NCI-H510A (cell line): ENCODE measurements around the gene NXPE4.
"Not testable (repeated sequence)": the region's sequence is repeated elsewhere in the genome, so short reads cannot be mapped to it uniquely, and the experiment has no call there.

Experiments used
- DNase-seq: peaks from one replicate; lab custom pipeline; 2025; lab: John Stamatoyannopoulos, UW

Gene NXPE4

GRCh38 chr11:114595571-114595970 is at the start of gene NXPE4:
TSS of gene NXPE4 (minus strand) at chr11:114595786. CDS start at chr11:114594759, 1,027 bp downstream.
- DNase-seq = no peak

- not testable (repeated sequence) for DNase-seq
Observed at GRCh38 chr11:114639440-114639839, 43.9 kb upstream of the NXPE4 start.

GRCh38 chr11:114631445-114631965 is 35.9 kb upstream of the NXPE4 start:
- DNase-seq = not testable (repeated sequence)

- no peak for DNase-seq
Observed at GRCh38 chr11:114625294-114625693, 29.7 kb upstream of the NXPE4 start.

- no peak for DNase-seq
Observed at GRCh38 chr11:114624455-114625207, 29.0 kb upstream of the NXPE4 start.

GRCh38 chr11:114623720-114624119 is 28.1 kb upstream of the NXPE4 start:
- no peak for DNase-seq

GRCh38 chr11:114622858-114623257 is 27.3 kb upstream of the NXPE4 start:
- DNase-seq = no peak

GRCh38 chr11:114621950-114622809 is 26.6 kb upstream of the NXPE4 start:
- DNase-seq = no peak

- DNase-seq = no peak
Observed at GRCh38 chr11:114621072-114621471, 25.5 kb upstream of the NXPE4 start.

GRCh38 chr11:114619659-114620173 is 24.1 kb upstream of the NXPE4 start:
- no peak for DNase-seq

- no peak for DNase-seq
Observed at GRCh38 chr11:114618139-114618538, 22.6 kb upstream of the NXPE4 start.

- DNase-seq = no peak
Observed at GRCh38 chr11:114617157-114618124, 21.9 kb upstream of the NXPE4 start.

- no peak for DNase-seq
Observed at GRCh38 chr11:114616516-114616915, 20.9 kb upstream of the NXPE4 start.

- no peak for DNase-seq
Observed at GRCh38 chr11:114615448-114616361, 20.1 kb upstream of the NXPE4 start.

GRCh38 chr11:114614127-114614720 is 18.6 kb upstream of the NXPE4 start:
- DNase-seq = no peak

GRCh38 chr11:114613094-114613493 is 17.5 kb upstream of the NXPE4 start:
- DNase-seq = not testable (repeated sequence)

GRCh38 chr11:114612686-114613085 is 17.1 kb upstream of the NXPE4 start:
- no peak for DNase-seq

- DNase-seq = not testable (repeated sequence)
Observed at GRCh38 chr11:114612199-114612598, 16.6 kb upstream of the NXPE4 start.

GRCh38 chr11:114610984-114611944 is 15.7 kb upstream of the NXPE4 start:
- DNase-seq = no peak
